ENCODE results near the gene RRP36. TPM values are rescaled to one million over a fixed set of nuclear protein-coding genes. Genes with fewer than 3 reads are reported as not detected.
A peak's percentile ranks its signal among the peaks of the same experiment; 100 is the strongest.

RRP36 gene
- total RNA-seq, 2 donors from 2014 or later = 24.7 to 37.0 TPM

DNA sequence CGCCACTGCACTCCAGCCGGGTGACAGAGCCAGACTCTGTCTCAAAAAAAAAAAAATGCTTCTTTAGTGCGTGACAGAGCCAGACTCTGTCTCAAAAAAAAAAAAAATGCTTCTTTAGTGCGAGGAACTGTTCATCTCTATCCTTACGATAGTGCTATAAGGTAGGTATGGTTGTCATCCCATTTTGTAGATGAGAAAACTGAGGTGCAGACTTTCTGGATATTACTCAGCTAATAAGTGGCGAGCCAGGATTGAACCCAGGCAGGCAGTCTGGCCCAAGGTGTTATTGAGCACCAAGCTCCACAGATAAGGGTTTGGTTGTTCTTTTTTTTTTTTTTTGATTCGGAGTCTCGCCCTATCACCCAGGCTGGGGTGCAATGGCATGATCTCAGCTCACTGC is 19.6 kb upstream of the RRP36 start:
- DNase-seq (no peak), ATAC-seq (no peak)
- intact Hi-C loops (cut with DNase I) = no loop called here

DNA sequence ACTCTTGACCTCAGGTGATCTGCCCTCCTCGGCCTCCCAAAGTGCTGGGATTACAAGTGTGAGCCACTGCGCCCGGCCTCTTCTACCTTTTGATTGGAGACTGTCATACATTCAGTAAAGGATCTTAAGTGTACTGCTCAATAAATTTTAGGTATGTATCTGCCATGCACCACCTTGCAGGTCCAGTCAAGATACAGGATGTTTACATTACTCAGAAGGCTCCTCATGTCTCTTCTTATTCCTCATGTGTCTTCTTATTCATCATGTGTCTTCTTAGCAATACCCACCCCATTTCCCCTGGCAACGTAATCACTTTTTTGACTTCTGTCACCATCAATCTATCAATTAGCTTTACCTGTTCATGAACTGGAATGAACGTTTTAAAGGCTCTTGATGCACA is 15.6 kb upstream of the RRP36 start:
- ATAC-seq (no peak), DNase-seq (no peak)
- intact Hi-C loops (cut with DNase I) = loop anchor here in 1 of 2 donors (5.0 kb wide), 1 partner anchor 136 kb away; no protein-coding TSS in a partner anchor

DNA sequence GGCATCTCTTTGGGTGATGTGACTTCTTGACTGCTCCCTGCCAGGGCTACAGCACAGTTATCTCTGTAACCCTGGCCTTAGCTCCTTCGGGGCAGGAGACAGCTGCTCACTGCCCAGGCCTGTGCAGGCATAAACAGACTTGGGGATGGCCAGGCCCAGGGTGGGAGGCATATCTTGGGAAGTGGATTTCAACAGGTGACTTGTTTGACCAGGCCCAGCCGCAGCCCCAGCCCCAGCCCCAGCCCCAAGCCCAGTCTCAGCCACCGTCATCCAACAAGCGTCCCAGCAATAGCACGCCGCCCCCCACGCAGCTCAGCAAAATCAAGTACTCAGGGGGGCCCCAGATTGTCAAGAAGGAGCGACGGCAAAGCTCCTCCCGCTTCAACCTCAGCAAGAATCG is 15.2 kb upstream of the RRP36 start:
- DNase-seq (no peak), ATAC-seq (no peak)
- intact Hi-C loops (cut with DNase I) = loop anchor here in 1 of 2 donors (5.0 kb wide), 1 partner anchor 136 kb away; no protein-coding TSS in a partner anchor

GRCh38 chr6:43007126-43007525 is 14.3 kb upstream of the RRP36 start:
- ATAC-seq = no peak
- no peak for DNase-seq
- intact Hi-C loops (cut with DNase I) = loop anchor here in 1 of 2 donors (5.0 kb wide), 1 partner anchor 135 kb away; no protein-coding TSS in a partner anchor

DNA sequence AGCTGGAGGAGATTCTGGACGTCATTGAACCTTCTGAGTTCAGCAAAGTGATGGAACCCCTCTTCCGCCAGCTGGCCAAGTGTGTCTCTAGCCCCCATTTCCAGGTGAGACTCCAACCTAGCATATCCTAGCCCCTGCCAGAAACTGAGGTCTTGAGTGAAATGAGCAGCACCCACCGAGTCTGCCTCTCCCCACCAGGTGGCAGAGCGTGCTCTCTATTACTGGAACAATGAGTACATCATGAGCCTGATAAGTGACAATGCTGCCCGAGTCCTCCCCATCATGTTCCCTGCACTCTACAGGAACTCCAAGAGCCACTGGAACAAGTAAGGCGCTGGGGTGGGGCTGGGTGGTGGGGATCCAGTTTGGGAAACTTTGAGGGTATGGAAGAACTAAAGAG is 12.3 kb upstream of the RRP36 start:
- peak; percentile 54 for DNase-seq
- ATAC-seq = no peak
- intact Hi-C loops (cut with DNase I) = loop anchor here (1.0 to 5.0 kb wide), 2 partner anchors 133 to 134 kb away; no protein-coding TSS in a partner anchor

- intact Hi-C loops (cut with DNase I) = no loop called here
- DNase-seq = no peak
- ATAC-seq = no peak
These were observed 10.2 kb upstream of the RRP36 start for GRCh38 chr6:43011207-43011606.

GRCh38 chr6:43012364-43012763 is 9.1 kb upstream of the RRP36 start:
- intact Hi-C loops (cut with DNase I) = no loop called here
- no peak for ATAC-seq
- no peak for DNase-seq

- DNase-seq (no peak), ATAC-seq (peak; percentile 5 to 20)
- intact Hi-C loops (cut with DNase I) = no loop called here
These were observed 8.2 kb upstream of the RRP36 start for GRCh38 chr6:43013097-43013842.

GRCh38 chr6:43013843-43014433 is 7.5 kb upstream of the RRP36 start, which contains the start of the genes KLHDC3 and MEA1:
TSS of gene KLHDC3 (plus strand) at chr6:43014249. CDS start at chr6:43017193, 2,944 bp downstream.
TSS of gene MEA1 (minus strand) at chr6:43013946. CDS start at chr6:43013813, 133 bp downstream.
- DNase-seq (peak; percentile 99), ATAC-seq (peak; percentile 97 to 98)
- intact Hi-C loops (cut with DNase I) = no loop called here

GRCh38 chr6:43014434-43014909 is 7.0 kb upstream of the RRP36 start:
- peak in 1 of 2 donors; percentile 8 for ATAC-seq
- intact Hi-C loops (cut with DNase I) = no loop called here

GRCh38 chr6:43016176-43016942 is 5.1 kb upstream of the RRP36 start:
- DNase-seq = no peak
- intact Hi-C loops (cut with DNase I) = loop anchor here in 1 of 2 donors (5.0 kb wide), 1 partner anchor 36 kb away; the partner anchor contains the start of gene CUL7
- ATAC-seq = no peak

More at GRCh38 chr6:43014434-43014909, 7.0 kb upstream of the RRP36 start:
- no peak for DNase-seq

DNA sequence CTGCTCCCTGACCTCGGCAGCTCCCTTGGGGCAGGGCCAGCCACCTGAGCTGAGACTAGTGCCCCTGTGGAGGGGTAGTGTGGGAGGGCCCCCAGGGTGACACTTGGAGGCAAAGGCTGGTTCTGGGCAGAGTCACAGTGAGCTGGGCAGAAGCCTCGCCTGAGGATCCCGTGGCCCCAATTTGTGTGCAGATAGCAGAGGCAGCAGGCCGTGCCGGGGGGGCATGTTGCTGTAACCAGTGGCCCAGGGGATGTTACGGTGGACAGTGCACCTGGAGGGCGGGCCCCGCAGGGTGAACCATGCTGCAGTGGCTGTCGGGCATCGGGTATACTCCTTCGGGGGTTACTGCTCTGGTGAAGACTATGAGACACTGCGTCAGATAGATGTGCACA is 4.5 kb upstream of the RRP36 start:
- intact Hi-C loops (cut with DNase I) = loop anchor here in 1 of 2 donors (5.0 kb wide), 1 partner anchor 35 kb away; the partner anchor contains the start of gene CUL7
- DNase-seq (no peak), ATAC-seq (no peak)

DNA sequence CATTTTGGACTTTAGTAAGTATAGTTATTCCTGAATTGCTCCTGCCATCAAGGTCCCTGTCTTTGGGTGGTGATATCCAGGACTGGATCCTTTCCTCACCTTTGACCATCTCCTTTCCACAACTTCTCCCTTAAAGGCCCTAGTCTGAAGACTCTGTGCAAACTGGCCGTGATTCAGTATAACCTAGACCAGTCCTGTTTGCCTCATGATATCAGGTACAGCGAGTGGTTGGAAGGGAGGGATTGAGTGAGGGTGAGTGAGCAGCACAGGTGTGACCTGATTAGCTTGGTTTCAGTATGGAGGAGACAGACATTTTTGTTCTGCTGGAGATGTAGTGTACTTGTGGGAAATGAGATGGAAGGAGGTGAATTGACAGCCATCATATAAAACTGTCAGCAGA is 2.3 kb upstream of the RRP36 start:
- no peak for DNase-seq
- intact Hi-C loops (cut with DNase I) = loop anchor here in 1 of 2 donors (5.0 kb wide), 1 partner anchor 33 kb away; the partner anchor contains the start of gene CUL7
- ATAC-seq = no peak

DNA sequence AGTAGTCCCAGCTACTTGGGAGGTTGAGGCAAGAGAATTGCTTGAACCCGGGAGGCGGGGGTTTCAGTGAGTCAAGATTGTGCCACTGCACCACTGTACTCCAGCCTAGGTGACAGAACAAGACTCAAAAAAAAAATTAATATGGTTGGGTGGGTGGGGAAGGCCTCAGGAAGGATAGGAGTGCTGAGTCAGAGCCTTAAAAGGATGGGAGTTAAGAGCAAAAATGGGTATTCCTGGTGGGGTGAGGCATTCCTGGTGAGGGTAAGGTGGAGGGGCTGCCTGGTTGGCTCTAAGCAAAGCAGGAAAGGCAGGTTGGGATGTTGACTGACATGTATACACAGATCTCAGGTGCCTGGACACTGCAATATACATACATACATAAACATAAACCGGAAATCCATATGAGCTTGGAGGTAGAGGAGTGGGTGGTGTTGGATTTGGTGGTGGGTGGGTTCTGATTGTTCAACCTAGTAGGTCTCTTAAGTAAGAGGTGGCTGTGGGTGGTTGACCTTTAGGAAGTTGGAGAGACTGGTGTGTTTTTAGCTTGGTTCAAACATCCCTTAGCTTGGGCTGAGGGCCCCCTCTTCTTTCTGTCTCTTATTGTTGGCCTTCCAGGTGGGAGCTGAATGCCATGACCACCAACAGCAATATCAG is 1.2 kb upstream of the RRP36 start:
- intact Hi-C loops (cut with DNase I) = no loop called here
- DNase-seq (no peak), ATAC-seq (no peak)

DNA sequence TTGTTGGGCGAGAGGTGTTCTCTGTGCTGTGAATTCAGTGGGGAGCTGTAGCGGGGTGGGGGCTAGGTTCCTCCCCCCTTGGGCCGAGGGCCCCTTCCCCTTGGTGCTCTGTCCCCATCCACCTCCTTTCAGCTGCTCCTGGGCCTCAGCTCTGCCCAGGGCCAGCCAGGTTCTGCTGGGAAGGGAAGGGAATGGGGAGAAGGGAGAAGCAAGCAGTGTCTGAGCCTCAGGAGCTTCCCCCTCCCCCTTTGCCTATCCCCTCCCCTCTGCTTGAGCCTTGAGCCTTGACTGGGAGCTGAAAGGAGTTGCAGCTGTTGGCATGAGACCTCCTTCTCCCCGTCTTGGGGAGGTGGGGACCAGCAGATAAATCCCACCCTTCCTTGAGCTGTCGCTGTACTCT is 576 bp upstream of the RRP36 start:
- ATAC-seq = peak in 1 of 2 donors; percentile 5
- DNase-seq = no peak
- intact Hi-C loops (cut with DNase I) = no loop called here

- no peak for DNase-seq
- no peak for ATAC-seq
- intact Hi-C loops (cut with DNase I) = no loop called here
These were observed 3.0 kb downstream of the RRP36 start for GRCh38 chr6:43024436-43024835.

DNA sequence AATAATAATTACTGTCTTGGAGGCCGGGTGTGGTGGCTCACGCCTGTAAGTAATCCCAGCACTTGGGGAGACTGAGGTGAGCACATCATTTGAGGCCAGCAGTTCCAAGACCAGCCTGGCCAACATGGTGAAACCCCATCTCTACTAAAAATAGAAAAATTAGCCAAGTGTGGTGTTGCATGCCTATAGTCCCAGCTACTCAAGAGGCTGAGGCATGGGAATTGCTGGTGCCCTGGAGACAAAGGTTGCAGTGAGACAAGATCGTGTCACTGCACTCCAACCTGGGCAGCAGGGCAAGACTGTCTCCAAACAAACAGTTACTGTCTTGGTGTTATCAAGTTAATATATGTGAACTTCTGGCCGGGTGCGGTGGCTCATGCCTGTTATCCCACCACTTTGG is 4.9 kb downstream of the RRP36 start:
- no peak for DNase-seq
- ATAC-seq = no peak
- intact Hi-C loops (cut with DNase I) = no loop called here

DNA sequence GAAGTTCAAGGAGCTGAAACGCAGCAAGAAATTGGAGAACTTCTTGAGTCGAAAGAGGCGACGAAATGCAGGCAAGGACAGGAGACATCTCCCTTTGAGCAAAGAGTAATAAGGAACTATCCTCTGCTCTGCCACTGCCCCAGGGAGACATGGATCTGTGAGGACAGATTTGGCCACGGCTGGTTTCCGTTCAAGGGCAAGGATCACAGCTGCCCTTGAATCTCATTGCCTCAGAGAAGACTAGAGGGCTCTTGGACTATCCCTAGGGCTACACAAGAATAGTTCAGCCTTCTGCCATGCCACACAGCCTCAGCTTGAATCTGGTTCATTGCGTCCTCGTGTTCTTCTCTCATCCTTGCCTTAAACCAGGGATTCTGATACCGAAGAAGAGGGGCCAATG is 7.7 kb downstream of the RRP36 start:
- ATAC-seq = no peak
- intact Hi-C loops (cut with DNase I) = no loop called here
- DNase-seq = no peak

DNA sequence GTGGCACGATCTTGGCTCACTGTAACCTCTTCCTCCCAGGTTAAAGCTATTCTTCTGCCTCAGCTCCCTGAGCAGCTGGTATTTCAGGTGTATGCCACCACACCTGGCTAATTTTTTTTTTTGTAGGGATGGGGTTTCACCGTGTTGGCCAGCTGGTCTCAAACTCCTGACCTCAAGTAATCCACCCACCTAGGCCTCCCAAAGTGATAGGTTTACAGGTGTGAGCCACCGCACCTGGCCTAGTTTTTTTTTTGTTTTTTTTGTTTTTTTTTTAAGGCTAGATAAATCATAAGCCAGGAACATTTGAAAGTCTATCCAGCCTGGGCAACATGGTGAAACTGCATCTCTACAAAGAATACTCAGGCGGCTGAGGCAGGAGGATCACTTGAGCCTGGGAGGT is 10.9 kb downstream of the RRP36 start:
- DNase-seq (no peak), ATAC-seq (no peak)
- intact Hi-C loops (cut with DNase I) = no loop called here

Data from left cardiac atrium (tissue), 4 donors.